Right cardiac atrium (tissue), 5 donors: ENCODE measurements around the gene CAPZB. TPM values are rescaled to one million over a fixed set of nuclear protein-coding genes. Genes with fewer than 3 reads are reported as not detected.

ENCODE experiments used
- ATAC-seq, 2 donors: fragments of 200-7000 bp; cut with Tn5 transposase; one replicate each; pipeline versions ENCODE4 v1.8.0 to v1.9.1; 2020; ENCODE audit warnings: moderate library complexity in 2 of 2, mild to moderate bottlenecking in 1 of 2
- DNase-seq, 3 donors: peaks; one replicate each; pipeline ENCODE4 v3.0.0-alpha.2; 2020
- H3K27ac ChIP-seq: one replicate; pipeline ENCODE4 v1.5.1; 2013; ENCODE audit warnings: mild to moderate bottlenecking, low read length, control low read depth, moderate library complexity
- H3K27me3 ChIP-seq: one replicate; pipeline ENCODE4 v1.6.1; 2013; ENCODE audit not compliant: control insufficient read depth, insufficient read depth
- H3K4me1 ChIP-seq: one replicate; pipeline ENCODE4 v1.6.1; 2013; ENCODE audit warnings: low read length; ENCODE audit not compliant: control insufficient read depth, insufficient read depth
- H3K4me3 ChIP-seq: one replicate; pipeline ENCODE4 v1.5.1; 2013; ENCODE audit warnings: low read length, control low read depth
- H3K9me3 ChIP-seq: one replicate; pipeline ENCODE4 v1.6.1; 2013; ENCODE audit warnings: low read length; ENCODE audit not compliant: control insufficient read depth
- WGBS: extraction: QIAGEN DNeasy Blood & Tissue Kit; methylation state at CpG from one replicate; pipeline ENCODE4 v1.1.7; 2013; 5-methylcytosine and 5-hydroxymethylcytosine counted together
- intact Hi-C, 4 donors: fragments of 100-400 bp; cut with DNase I; formaldehyde crosslinking; loops; one replicate each; pipeline versions ENCODE4 v1.11.0 to v1.14.0; 2022 to 2023
- polyA plus RNA-seq: library from polyadenylated mRNA; stranded (reverse); fragments of 200-250 nt; gene quantifications from one replicate; pipeline ENCODE4 v1.2.3, GENCODE V29; 2013
- total RNA-seq, 4 donors: library from RNA; stranded (reverse); fragmentation: NEBNext Ultra II Directional; extraction: Animal tissue kit (Norgen Biotek cat#: 25700); gene quantifications; one replicate each; pipeline ENCODE4 v1.2.1, GENCODE V29; 2021
- donor health status: healthy with polysubstance abuse.
- donor health status: DM: no; HTN: yes; CAD: no.
- donor health status: DM: no; HTN: no; CAD: no.
- donor health status: DM: no; HTN: yes; CAD: no; lungs with severe emphysema.
- donor health status: DM: yes; HTN: yes; CAD: no.

CAPZB gene
- total and polyA plus RNA-seq, 5 donors: 226 to 255 (median 228) TPM

DNA sequence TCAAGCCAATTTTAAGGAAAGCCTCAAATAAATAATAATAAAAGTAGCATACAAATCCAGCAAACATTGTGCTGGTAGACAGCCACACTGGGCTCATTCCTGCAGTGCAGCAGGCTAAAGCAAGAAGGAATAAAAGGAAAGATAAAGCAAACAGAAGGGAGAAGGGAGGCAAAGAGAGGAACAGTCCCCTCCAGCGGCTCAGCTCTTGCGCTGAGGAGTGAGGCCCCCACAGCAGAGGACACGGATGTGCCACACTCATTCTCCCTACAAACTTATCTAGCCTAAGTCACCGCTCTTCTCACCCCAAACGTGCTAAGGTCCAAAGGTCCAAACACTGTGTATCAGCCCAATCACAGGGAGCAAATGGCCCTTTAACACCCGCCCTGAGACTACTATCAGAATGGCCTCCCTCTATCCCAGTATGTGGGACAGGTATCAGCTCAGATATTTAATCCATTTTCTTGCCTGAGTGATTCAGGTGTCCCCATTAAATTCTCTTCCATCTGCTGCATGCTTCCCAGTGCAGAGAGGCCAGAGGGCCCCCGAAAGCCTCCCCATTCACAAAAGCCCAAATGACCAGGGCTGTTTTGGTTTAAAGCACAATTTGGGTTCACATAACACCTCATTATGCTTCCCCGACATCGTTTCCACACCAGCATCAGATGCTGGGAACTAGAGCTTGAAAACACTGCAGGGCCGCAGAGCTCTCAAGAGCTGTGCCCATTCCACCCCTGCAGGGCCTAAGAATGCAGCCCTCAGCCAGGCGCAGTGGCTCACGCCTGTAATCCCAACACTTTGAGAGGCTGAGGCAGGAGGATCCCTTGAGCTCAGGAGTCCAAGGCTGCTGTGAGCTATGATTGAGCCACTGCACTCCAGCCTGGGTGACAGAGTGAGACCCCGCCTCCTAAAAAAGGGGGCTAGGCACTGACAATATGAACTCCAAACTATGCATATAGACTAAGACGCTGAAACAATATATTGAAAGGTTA lies 17.8 kb downstream of the CAPZB start:
- Histone ChIP-seq H3K27me3 (no peaks in the 10 kb centered on the region), H3K4me3 (no peak overlapping the region), H3K27ac (no peak overlapping the region), H3K4me1 (peaks cover 34% of the 10 kb centered on the region), H3K9me3 (no peaks in the 10 kb centered on the region)
- WGBS: 86% methylated on average over 14 of the region's 14 CpGs
- intact Hi-C loops: no loop called here
- DNase-seq (no peak), ATAC-seq (no peak)

DNA sequence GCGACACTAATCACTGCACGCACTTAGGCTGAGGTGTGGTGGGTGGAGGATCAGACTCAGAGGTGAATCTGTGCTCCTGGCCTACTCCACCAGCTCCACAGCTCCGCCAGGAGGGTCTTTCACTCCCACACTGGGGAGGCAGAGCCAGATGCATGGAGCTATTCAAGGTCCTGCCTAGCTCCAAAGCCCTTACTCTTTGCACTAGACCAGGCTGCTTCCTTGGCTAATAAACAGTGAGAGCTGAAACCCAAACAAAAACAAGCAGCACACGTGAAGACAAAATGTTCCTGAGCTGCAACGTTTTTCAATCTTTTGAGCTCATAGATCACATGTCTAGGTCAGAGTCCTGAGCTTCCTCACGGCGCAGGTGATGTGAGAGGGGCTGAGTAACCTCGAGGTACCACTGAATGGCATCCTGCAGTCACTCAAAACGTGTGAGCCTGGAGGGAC lies 19.2 kb downstream of the CAPZB start:
- H3K4me1 ChIP-seq: peaks cover 34% of the 10 kb centered on the region
- peak overlapping the region; percentile 10 for H3K27ac ChIP-seq
- intact Hi-C loops: no loop called here
- WGBS: 66% methylated on average over 9 of the region's 9 CpGs
- no peak overlapping the region for H3K4me3 ChIP-seq
- no peaks in the 10 kb centered on the region for H3K9me3 ChIP-seq
- ATAC-seq (no peak), DNase-seq (no peak)
- H3K27me3 ChIP-seq: no peaks in the 10 kb centered on the region

DNA sequence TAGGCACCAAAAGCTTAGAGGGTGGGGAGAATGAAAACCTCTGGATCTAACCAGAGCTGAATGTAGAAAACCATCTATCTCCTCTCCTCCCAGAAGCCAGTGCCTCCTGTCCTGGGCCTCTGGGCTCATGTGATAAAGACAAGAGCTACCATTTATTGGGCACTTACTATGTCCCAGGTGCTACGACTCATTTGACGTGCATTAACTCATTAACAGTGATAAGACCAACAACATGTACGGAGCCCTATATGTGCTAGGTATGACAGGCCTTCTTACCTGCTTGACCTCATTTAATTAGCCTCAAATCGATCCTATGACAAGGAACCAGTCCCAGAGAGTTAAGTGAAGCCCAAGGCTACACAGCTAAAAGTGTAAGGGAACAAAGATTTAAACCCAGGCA lies 19.7 kb downstream of the CAPZB start:
- Histone ChIP-seq H3K27ac (peak overlapping the region; percentile 19), H3K4me1 (peaks cover 34% of the 10 kb centered on the region), H3K4me3 (no peak overlapping the region), H3K9me3 (no peaks in the 10 kb centered on the region), H3K27me3 (no peaks in the 10 kb centered on the region)
- ATAC-seq (no peak), DNase-seq (peak in 1 of 3 donors; percentile 3)
- intact Hi-C loops: no loop called here
- WGBS: 90% methylated on average over 4 of the region's 4 CpGs

DNA sequence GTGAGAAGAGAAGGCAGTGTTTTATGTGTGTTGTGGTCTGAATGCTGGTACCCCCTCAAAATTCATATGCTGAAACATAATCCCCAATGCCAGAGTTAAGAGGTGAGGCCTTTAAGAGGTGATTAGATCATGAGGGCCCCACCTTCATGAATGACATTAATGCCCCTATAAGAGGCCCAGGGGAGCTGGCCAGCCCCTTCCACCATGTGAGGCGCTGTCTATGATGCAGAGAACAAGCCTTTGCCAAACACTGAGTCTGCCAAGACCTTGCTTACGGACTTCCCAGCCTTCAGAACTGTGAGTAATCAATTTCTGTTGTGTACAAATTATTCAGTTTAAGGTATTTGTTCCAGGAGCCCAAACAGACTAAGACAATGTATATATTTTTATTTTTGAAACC lies 20.2 kb downstream of the CAPZB start:
- no peak overlapping the region for H3K4me3 ChIP-seq
- H3K27me3 ChIP-seq: no peaks in the 10 kb centered on the region
- H3K27ac ChIP-seq: no peak overlapping the region
- DNase-seq (peak in 1 of 3 donors; percentile 45), ATAC-seq (peak in 1 of 2 donors; percentile 8)
- intact Hi-C loops: no loop called here
- WGBS: 37% methylated on average over 2 of the region's 2 CpGs
- H3K4me1 ChIP-seq: peaks cover 34% of the 10 kb centered on the region
- H3K9me3 ChIP-seq: no peaks in the 10 kb centered on the region

DNA sequence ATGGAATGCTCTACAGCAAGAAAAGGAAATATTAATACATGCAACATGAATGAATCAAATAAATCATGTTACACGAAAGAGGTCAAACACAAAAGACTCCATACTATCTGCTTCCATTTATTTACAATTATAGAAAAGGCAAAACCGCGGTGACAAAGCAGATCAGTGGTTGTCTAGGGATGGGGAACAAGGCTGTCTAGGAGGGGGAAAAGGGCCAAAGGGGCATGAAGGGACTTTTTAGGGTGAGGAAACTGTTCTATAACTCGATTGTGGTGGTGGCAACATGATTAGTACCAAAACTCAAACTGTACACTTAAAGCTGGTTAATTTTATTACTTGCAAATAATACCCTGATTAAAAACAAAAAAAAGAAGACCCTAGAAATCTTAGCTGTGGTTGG lies 20.6 kb downstream of the CAPZB start:
- H3K4me1 ChIP-seq: peaks cover 31% of the 10 kb centered on the region
- no peaks in the 10 kb centered on the region for H3K27me3 ChIP-seq
- DNase-seq (no peak), ATAC-seq (no peak)
- H3K4me3 ChIP-seq: no peak overlapping the region
- 90% methylated on average over 4 of the region's 4 CpGs for WGBS
- no peak overlapping the region for H3K27ac ChIP-seq
- no peaks in the 10 kb centered on the region for H3K9me3 ChIP-seq
- intact Hi-C loops: no loop called here

DNA sequence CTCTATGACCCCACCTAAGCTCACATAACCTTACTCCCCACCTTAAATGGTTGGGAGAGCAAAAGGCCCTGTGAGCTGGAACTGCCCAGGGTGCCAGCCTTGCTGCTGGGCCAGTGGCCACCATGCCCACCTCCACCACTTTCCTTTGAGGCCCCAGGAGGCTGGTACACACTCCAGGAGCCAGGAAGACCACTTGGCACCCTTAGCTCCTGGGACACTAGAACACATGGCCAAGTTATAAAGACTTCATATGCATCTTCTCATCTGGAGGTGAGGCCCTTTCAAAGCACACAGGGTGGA lies 21.9 kb downstream of the CAPZB start:
- no peak overlapping the region for H3K27ac ChIP-seq
- DNase-seq: peak in 1 of 3 donors; percentile 37

DNA sequence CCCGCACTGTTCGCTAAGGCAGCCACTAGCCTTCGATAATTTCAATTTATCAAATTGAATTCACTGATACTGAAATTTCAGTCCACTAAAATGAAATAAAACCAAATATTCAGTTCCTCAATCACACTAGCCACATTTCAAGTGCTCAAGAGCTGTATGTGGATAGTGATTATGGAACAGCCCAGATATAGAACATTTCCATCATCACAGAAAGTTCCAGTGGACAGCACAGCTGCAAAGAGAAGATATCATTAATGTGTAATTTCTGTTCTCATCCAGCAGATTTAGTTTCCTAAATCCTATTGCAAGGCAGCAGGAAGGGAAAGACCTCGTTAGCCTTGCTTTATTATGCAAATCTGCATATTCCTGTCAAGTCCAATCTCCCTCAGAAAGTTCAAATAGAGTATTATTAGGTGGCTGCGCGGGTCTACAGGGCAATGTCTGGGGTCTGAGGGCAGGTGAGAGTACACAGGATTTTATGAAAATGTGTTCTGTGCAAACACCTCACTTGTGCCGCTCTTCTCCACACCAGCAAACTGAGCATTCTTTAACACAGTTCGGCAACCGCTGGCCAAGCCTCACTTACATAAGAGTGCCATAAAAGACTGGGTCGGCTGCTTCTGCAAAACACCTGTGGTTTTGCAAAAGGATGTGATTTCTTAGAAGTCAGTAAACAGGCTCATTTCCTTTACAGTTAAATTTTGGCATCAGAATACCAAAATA lies 22.4 kb downstream of the CAPZB start:
- H3K4me1 ChIP-seq: peaks cover 19% of the 10 kb centered on the region
- no peaks in the 10 kb centered on the region for H3K27me3 ChIP-seq
- no peak for ATAC-seq
- DNase-seq: peak in 1 of 3 donors; percentile 12
- no peak overlapping the region for H3K4me3 ChIP-seq
- no peak overlapping the region for H3K27ac ChIP-seq
- intact Hi-C loops: no loop called here
- 56% methylated on average over 10 of the region's 10 CpGs for WGBS
- H3K9me3 ChIP-seq: no peaks in the 10 kb centered on the region

More for the DNA sequence above, 21.9 kb downstream of the CAPZB start:
- H3K4me1 ChIP-seq: peaks cover 22% of the 10 kb centered on the region
- no peaks in the 10 kb centered on the region for H3K9me3 ChIP-seq
- intact Hi-C loops: no loop called here
- H3K27me3 ChIP-seq: no peaks in the 10 kb centered on the region
- no peak overlapping the region for H3K4me3 ChIP-seq
- no peak for ATAC-seq

DNA sequence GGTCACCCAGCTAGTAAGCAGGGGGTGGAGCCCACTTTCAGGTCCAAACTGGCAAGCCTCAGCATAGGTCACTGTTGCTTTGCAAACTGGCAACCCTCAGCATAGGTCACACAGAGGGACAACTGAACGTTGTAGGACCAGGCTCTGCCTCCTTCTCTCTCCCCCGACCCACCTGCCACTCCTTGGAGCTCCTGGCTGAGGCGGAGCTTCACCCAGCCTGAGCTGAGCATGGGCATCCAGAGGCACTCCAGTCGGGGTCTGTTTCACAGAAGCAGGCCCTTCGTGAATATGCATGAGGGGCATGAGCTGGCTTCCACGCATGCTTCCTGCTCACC lies 24.2 kb downstream of the CAPZB start:
- DNase-seq (peak in 1 of 3 donors; percentile 40), ATAC-seq (peak in 1 of 2 donors; percentile 9)
- Histone ChIP-seq H3K27me3 (no peaks in the 10 kb centered on the region), H3K4me1 (peaks cover 23% of the 10 kb centered on the region), H3K4me3 (no peak overlapping the region), H3K9me3 (no peaks in the 10 kb centered on the region), H3K27ac (no peak overlapping the region)
- WGBS: 74% methylated on average over 6 of the region's 6 CpGs
- intact Hi-C loops: no loop called here

DNA sequence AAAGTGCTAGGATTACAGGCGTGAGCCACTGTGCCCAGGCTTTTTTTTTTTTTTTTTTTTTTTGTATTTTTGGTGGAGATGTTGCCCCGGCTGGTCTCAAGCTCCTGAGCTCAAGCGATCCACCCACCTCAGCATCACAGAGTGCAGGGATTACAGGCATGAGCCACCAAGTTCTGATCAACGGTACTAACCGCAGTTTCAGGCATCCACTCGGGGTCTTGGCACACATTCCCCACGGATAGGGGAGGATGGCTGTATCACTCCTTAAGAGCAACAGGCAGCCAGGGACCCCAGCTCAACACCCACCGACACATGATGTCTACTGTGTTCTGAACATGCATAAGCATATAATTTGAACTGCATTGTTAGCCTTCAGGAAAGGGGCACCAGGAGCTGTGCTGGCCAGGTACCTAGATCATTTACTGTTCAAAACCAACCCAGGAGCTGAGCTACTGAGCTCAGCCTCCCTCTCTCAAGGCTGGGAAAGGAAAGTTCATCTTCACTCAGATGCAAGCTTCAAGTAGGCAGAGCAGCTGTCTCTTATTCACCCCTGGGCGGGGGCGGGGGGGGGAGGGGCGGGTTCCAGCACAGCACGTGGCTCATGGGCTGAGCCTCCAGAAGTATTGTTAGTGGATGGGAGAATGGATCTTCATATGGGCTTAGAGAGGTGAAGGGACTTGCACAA lies 24.7 kb downstream of the CAPZB start:
- DNase-seq (peak in 1 of 3 donors; percentile 5), ATAC-seq (no peak)
- Histone ChIP-seq H3K4me1 (peaks cover 18% of the 10 kb centered on the region), H3K27ac (no peak overlapping the region), H3K9me3 (no peaks in the 10 kb centered on the region), H3K4me3 (no peak overlapping the region), H3K27me3 (no peaks in the 10 kb centered on the region)
- 90% methylated on average over 12 of the region's 12 CpGs for WGBS
- intact Hi-C loops: no loop called here

DNA sequence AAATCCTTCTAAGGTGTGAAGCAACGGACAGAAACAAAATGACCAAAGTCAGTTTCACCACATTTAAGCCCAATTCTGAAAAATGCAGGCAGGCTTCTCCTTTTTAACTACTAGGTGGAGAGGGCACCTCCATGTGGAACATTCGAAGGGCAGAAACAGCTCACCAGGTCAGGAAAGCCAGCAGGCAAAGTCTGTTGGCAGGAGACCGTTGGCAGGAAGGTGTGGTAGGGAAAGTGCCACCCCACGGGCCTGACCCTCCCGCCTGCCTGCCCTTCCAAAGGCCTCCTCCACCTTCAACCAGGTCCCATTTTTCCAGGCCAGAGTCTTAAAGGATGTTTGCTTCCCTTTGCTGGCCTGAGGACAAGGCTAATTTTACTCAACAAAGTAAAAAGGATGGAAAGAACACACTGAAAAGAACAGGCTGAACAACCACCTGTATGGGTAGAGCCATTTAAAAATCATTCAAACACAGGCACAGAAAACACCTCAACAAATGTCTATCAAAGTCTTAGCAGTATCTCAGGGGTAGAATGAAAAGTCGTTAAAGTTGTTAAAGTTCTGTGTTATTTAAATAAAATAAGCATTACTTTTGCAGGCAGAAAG lies 26.4 kb downstream of the CAPZB start:
- DNase-seq: peak in 1 of 3 donors; percentile 31
- H3K4me3 ChIP-seq: no peak overlapping the region
- no peaks in the 10 kb centered on the region for H3K9me3 ChIP-seq
- no peaks in the 10 kb centered on the region for H3K27me3 ChIP-seq
- no peak overlapping the region for H3K27ac ChIP-seq
- peaks cover 31% of the 10 kb centered on the region for H3K4me1 ChIP-seq
- ATAC-seq: peak; percentile 16 to 21
- intact Hi-C loops: no loop called here
- WGBS: 48% methylated on average over 6 of the region's 6 CpGs
